ENCODE results near the gene ATXN7L1.

DNA sequence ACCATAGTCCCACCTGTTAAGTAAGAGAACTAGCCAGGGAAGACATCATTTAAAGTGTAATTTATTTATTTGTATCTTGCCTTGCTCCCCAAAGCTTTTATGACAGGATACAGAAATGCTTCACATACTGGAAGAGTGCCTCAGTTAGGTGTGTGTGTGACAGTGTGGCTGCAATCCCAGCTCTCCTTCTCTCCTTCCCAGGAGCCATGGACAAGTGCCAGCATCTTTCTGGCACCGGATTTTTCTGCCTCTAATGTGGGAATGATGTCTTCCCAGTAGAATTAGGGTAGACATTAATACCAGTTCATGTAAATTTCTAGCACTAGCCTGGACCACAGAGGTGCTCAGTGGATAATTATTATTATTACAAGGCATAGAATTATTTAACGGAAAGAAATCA lies 30.3 kb upstream of the ATXN7L1 start:
- TF ChIP-seq BHLHE40 (IDR thresholded peaks at IDR 0.05; ENCODE audit: low read depth, low read length) (no peak), POLR2A (IDR thresholded peaks at IDR 0.05; ENCODE audit: low read depth, low read length) (no peak), MXI1 (IDR thresholded peaks at IDR 0.05; ENCODE audit: borderline replicate concordance, low read depth, low read length) (no peak), CTCF (conservative IDR thresholded peaks at IDR 0.05; ENCODE audit: low read depth, low read length) (no peak), CEBPB (IDR thresholded peaks at IDR 0.05; ENCODE audit: low read depth, low read length) (no peak), MAZ (IDR thresholded peaks at IDR 0.05; ENCODE audit: borderline replicate concordance, low read depth, low read length) (no peak), RCOR1 (IDR thresholded peaks at IDR 0.05; ENCODE audit: insufficient replicate concordance, low read length) (no peak), RAD21 (IDR thresholded peaks at IDR 0.05; ENCODE audit: low read length) (no peak), NFE2L2 (IDR thresholded peaks at IDR 0.05; ENCODE audit: low read depth, low read length) (no peak), USF2 (IDR thresholded peaks at IDR 0.05; ENCODE audit: low read depth, low read length) (no peak), CHD1 (IDR thresholded peaks at IDR 0.05; ENCODE audit: low read depth, low read length) (no peak), SMC3 (IDR thresholded peaks at IDR 0.05; ENCODE audit: low read depth, low read length) (no peak), MAFK (IDR thresholded peaks at IDR 0.05; ENCODE audit: low read depth, low read length) (no peak), FOS (IDR thresholded peaks at IDR 0.05; ENCODE audit: low read depth, low read length) (no peak)

Measured in IMR-90 (cell line).